Stimulated activated CD8-positive, alpha-beta memory T cell treated with anti-CD3 and anti-CD28 coated beads, Interleukin-15, amount 100 ng/mL, for 4 hours (primary cell): ENCODE data around the gene NTM.
"Not testable (repeated sequence)": the region's sequence is repeated elsewhere in the genome, so short reads cannot be mapped to it uniquely, and the experiment has no call there.

ENCODE experiments used
- DNase-seq, 2 donors: peaks; one replicate each; pipeline ENCODE4 v3.0.0-alpha.2; 2020; ENCODE audit warnings: low read depth in 2 of 2

NTM gene

DNA sequence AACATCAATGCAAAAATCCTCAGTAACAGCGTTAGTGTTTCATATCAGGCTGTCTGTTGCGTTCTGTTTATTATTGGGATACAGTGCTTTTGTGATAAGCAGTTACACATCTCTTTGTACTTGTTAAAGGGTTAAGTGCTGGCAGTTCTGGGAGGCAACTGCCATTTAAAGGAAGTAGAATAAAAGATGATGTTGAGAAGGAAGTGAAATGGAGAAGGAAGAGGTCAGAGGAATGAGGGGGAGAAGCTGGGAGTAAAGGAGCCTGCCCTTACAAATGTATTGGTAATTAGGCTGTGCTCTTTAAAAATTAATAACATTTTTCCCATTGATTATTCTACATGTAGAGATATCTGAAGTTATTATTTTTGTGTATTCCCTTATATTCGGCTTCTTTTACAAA lies 674.7 kb downstream of the NTM start:
- no peak for DNase-seq

DNA sequence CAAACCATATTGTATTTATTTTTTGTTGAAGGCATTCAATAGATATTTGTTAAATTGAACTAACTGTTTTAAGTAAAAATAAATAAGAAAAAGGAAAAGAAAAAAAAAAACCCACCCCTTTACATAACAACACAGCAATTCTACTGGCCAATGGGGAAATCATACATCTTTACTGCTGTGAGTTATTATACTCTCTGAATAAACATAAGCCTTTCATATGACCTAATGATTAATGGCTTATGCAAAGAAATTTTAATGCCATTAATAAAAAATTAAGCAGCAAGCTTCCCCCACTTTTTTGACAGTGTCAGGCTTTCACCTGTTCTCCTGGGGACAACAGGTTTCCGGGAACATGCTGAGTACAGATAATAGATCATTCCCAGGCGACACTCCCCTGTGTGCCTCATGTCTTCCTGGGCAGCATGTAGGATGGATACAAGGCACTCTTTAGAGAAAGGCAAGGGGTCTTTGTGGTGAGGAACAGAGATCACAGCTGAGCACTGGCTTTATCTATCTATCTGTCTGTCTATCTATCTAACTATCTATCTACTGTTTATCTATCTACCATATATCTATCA lies 676.0 kb downstream of the NTM start:
- no peak for DNase-seq

DNA sequence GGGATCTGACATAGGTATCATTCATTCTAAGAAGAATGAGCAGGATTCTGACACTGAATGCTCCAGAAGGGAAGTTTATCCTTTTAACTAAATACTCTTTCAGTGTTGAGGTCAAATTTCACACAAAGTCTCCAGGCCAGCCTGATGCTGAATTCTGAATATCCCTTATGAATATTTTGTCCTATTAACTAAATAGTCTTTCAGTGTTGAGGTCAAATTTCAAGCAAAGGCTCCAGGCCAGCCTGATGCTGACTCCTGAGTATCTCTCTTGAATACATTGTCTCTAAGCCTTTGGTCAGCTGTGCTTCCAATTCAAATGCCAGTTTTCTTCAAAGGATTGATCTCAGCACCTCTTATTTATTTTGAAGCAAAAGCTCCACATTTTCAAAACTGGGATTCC lies 676.8 kb downstream of the NTM start:
- no peak for DNase-seq

DNA sequence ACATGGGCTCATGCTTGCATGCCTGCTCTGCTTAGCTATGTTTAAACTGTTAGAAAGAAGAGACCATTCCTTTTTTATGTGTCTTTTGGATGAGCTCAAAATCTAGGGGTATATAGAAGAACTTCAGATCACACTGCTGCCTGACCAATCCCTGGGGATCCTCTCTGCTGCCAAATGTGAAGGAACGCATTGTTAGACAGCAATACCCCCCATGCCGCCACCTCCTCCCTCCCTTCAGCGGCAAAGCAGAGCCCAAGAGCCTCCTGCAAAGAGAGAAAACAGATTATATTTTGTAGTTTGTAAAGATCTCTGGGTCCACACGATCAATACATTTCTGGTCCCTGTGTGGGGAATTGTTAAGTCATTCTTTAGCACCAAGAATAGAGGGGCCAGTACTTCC lies 677.6 kb downstream of the NTM start:
- no peak for DNase-seq

DNA sequence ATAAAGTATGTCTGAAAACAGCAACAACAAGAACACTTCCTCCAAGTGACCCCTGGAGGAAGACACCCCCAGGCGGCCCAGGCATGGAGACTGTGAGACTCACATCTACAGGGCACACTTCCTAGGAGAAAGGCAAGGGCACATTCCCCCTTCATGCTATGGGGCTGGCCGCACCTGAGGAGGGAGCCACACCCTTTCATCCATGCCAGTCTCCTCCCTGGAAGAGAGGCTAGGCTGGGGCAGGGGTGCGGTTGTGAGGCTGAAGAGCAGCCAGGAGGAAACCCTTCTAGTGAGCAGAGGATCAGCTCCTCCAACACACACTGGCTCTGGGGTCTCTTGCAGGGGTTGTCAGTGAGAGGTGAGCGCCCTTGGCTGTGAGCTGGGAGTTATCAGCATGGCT lies 678.8 kb downstream of the NTM start:
- no peak for DNase-seq

DNA sequence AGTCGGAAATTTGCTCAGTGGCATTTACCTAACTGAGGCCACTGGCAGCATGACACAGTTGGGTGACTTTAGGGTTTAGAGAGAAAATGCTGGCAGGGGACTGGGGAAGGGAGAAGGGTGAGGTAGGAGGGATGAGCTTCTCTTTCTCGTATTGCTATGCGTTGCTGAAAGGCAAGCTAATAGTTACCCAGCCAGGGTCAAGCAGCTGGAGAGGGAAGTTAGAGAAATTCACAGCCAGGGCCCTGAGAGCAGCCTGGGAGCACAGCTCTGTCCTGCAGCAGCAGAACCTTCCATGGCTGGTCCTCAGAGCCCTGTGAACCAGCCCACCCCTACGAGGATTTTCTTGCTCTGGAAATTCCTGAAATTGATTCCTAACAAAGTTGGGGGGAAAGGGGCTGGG lies 679.6 kb downstream of the NTM start:
- no peak for DNase-seq

DNA sequence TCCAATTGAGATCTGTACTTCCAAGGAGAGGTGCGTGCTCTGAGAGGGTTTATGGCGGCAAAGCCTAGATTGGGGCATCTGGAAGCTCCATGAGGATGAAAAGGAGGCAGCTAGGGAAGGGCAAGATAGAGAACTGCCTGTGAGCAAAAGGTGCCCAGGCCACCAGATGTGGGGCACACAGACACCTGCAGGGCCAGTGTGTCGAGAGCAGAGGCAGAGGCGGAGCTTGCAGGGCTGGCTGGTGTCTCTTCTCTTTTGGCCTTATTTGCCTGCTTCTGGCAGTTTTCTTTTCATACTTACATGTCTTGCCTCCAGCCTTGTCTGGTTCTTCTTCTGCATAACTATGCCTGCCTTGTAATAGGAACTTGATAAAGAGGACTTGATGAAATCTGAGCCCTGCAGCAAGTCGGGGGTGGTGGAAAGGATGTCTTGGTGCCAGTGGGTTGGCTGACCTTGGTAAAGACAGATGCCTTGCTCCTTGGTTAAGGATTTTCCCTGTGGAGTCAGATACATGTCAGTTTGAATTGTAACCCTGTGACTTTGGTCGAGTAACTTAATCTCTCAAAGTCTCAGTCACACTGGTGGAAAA lies 680.3 kb downstream of the NTM start:
- DNase-seq = no peak

DNA sequence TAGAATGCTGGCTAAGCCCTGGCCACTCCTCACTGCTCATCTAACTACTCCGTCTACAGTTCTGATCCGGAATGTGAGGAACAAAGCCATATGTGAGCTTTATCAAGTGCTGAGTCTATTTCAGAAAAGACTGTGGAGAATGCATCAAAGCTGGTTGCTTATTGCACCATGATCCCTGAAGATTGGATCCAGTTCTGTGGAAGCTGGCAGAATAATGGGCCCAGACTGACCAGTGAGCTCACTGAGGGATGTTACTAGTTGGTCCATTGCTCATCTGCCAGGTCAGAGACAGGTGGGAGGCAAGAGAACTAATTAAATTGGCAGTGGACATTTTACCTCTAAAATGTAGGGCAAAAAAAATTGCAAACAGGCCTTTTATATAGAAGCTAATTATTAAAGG lies 681.3 kb downstream of the NTM start:
- no peak for DNase-seq

DNA sequence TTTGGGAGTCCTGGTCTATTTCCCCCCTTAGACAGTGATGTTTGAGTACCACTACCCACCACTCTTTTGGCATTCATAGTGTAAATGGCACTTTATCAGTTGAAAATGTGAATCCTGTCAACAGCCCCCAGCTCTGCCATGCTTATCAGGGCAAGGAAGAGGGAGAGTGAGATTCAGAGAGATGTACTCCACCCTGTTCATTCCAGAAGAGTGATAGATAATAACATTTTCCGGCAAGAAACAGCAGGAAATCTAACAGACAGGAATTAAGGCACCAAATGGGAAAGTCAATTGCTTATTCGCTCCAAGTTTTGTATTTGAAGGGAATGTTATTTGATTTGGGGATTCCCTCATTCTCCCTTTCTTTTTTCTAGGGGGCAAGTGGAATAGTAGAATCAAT lies 681.9 kb downstream of the NTM start:
- no peak for DNase-seq

DNA sequence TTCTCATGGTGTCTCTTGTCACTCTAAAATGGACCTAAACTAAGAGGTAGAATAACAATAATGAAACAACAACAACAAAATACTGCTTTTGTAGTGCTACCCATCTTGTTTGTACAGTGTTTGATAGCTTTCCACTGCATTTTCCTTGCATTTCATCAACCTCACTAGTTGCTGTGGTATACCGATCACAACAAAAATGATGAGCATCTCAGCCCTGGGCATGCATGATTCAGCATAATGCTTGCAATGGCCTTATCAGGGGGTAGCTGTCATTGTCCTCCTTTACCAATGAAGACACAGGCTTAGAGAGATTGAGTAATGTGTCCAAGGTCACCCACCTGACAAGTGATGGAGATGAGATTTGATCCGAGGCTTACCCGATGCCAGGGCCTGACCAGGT lies 682.5 kb downstream of the NTM start:
- DNase-seq = no peak

DNA sequence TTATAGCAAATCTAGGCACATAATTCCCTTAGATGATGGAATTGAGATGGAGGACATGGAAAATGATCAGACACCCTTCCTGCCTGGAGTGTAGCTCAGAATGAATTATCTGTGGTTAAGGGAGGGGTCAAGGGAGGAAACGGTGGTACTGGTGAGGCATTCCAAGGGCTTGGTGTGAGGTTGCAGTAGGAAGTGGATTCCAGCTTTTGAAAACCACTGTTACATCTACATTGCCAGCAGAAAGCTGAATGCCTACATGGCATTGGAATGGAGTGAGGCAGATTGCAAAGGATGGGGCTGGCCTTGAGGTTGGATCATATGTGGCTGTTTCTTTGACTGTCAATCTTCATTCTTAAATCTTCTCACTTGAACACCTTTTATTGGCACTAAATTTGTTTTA lies 684.4 kb downstream of the NTM start:
- DNase-seq = no peak

DNA sequence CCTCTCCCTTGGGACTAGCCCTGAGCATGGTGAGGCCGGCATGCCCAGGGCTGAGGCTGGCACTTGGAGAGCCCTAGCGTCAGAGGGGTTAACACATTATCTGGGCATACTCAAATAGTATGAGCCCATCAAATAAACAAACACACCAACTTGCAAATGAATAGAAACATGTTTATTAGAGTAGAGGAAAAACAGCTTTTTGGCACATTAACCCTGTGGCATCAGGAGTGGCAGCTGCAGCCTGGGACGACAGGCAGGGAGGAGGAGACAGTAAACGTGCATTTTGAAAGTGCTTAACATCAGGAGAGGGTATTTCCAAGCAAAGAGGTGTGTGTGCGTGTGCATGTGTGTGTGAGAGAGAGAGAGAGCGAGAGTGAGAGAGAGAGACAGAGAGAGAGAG lies 684.9 kb downstream of the NTM start:
- DNase-seq = no peak

DNA sequence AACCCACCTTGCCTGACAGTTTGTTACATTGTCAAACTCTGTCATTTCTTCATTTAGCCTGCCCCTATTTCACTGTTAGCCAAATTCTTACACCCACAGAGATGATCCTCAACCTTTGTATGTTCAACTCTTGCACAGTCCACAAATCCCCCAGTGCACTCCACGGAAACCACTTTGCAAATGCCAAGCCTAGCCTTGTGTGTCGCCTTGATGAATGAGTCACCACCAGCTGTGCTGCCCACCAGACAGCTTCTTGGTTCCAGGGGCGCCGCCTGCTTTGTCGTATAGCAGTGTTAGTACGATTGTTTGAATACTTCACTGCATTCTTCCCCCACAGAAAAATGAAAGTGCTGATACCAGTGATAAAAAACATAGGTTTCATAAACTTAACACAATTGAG lies 686.3 kb downstream of the NTM start:
- no peak for DNase-seq

DNA sequence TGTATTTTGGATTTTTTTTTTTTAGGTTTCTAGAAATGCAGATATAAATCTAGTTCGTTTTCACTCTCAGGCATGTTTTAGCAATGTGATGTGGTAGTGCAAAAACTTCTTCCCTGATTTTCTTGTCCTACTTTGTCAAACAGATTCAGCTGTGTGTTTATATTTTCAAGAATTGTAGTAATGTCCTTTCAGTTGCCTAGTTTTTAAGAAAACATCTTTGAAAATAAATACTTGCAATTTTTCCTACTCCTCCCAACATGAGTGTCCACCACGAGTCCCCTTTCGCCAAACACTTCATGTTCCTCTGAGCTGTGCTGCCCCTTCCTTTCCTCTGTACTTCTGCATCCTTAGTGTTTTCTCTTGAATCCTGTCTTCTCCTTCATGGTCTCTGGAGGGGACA lies 686.9 kb downstream of the NTM start:
- no peak for DNase-seq

DNA sequence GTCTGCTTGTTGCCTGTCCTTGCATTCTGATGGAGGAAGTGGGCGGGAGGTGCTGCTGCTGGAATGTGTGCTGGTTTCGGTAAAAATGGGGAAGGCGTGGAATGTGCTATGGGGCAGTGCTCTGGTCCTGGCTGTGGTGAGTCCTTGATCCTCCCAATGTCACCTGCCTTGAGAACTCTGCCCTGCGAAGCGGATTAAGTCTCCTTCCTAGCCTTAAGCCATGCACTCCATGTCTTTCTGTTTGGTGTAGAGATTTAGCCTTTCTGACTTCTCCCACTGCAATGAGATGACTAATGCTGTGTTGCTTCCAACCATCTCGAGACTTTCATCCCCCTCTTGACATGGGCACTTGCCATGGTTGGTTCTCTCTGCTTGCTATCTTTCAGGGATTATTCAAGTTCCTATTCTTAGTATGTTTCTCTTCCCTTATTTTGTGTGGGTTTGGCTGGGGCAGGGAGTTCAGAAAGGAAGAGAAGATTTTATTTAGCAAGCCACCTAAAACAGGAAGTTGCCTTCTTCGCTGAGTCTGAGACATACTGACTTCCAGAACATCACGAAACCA lies 687.9 kb downstream of the NTM start:
- DNase-seq = no peak

DNA sequence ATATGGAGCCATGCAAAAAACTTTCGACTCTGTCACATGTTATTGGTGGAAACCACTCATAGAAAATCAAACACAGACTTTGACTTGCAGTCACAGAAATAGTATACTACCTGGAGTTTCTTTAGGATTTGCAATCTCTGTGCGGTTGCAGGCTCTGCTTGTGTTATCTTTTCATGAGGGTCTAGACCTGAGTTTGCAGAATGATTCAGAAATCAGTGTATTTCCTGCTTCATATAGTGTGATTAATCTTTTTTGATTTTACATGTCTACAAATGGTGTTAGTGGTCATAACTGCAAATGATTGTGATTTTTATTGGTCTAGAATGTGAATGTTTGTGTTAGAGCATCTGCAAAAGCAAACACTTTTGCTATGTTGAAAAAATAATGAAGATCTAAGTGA lies 690.2 kb downstream of the NTM start:
- no peak for DNase-seq

DNA sequence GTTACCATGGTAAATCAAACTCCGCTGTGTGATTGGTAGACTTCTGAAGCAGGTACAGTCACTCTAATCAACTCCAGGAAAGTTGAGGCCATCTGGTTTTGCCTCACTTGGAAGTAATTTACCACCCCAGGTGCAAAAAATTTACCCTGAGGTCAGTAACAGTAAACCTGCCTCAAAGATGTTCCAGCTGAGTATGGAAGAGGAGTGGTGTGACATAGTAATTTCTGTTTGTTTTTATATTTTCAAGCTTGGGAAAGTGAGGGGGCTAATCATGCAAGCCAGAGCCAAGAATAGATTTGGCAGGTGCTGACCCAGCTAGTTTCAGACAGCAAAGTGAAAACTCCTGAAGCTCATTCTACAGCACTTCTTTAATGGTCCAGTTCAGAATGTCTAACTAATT lies 691.6 kb downstream of the NTM start:
- DNase-seq = no peak

DNA sequence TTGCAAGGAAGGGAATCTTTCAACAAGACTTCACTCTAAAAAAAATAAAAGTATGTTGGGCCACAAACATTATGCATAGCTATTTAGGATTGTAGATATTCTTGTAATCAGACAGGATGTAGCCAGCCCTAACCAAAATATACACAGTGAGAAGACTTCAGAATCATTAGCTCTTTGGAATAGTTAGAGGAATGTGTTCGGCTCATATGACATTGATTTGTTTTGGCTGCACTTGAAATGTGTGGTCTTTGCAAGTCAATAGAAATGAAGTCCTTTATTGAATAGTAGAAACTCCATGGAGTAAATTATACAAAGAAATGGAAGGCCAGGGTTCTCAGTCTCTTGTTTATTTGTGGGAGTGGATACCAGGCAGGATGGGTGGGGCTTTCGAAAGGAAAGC lies 692.1 kb downstream of the NTM start:
- DNase-seq = no peak

DNA sequence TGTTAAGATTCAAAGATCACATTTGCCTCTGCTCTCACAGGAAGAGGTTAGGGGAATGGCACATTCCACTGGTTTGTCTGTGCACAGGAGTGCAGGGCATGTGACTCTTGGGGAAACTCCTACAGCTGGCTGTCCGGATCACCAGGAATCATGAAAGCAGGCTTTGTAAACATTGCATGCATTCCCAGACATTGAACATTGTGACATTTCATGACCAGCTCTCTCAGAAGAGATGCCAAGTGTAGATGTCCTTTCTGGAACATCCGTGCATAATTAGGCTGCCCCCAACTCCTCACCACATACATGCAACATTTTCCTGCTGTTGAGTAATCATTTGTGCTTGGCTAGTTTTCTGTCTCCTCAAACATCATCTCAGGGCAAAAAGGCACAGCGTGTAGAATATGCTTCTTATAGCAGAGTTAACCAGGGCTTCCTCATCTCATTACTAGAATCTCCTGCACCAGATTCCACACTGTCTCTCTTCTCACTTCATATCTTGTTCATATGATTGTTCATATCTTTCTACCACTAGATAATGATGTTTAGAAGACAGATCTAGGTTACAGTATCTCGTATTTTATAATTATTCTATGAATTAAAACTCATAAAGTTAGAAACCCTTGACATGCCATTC lies 694.7 kb downstream of the NTM start:
- DNase-seq = no peak

DNA sequence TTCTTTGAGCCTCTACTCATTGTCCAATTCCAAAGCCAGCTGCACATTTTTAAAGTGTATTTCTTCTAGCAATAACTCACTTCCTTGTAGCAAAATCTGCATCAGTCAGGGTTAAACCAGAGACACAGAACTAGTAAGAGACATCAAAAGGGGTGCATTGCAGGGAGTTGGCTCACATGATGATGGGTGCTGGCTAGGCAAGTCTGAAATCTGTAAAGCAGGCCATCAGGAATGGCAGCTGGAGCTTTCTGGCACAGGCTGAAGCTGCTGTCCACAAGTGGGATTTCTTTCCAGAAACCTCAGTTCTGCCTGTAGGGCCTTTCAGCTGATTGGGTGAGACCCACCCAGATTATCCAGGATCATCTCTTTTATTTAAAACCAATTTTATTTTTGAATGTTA lies 698.1 kb downstream of the NTM start:
- DNase-seq = no peak

DNA sequence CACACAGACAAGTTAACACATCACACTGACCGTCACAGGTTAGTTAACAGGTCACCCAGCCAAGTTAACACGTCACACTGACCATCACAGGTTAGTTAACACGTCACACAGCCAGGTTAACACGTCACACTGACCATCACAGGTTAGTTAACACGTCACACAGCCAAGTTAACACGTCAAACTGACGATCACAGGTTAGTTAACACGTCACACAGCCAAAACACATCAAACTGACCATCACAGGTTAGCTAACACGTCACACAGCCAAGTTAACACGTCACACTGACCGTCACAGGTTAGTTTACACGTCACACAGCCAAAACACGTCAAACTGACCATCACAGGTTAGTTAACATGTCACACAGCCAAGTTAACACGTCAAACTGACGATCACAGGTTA lies 699.2 kb downstream of the NTM start:
- DNase-seq = not testable (repeated sequence)

DNA sequence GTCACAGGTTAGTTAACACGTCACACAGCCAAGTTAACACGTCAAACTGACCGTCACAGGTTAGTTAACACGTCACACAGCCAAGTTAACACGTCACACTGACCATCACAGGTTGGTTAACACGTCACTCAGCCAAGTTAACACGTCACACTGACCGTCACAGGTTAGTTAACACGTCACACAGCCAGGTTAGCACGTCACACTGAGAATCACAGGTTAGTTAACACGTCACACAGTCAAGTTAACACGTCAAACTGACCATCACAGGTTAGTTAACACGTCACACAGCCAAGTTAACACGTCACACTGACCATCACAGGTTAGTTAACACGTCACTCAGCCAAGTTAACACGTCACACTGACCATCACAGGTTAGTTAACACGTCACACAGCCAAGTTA lies 700.5 kb downstream of the NTM start:
- DNase-seq = not testable (repeated sequence)

DNA sequence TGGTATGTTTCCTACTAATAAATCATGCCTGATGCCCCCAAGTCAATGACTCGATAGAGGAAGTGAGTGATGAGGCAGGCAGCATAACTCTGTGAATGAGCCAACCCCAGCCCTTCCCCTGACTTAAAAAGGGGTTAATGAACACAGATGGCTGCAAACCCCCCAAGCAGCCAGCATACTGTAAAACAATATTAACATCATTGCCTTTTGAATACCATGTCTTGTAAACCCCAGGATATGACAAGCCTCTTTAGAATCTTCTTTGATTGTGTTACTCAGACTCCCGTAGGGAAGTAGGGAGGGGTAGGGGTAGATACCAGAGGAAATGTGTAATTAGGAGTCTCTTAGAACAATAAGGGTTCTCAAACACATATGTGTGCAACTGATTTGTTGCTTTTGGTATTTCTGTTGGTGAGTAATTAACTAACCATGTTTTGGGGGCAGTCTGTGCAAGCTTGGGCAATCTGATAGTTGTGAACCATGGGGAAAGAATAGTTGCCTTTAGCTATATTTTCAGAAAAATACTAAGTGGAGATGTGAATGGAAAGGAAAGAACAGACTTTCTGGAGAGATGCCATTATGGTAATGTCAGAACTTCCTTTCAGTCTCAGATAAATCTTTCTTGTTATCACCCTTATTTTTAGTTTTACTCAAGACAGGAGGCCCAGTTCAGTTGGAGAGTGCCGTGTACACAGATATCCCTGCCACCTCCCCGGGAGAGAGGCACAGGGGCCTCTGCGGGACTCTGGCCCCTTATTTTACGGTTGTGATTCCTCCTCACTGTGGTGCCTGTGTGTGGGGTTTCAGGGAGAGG lies 701.8 kb downstream of the NTM start:
- no peak for DNase-seq
